ENCODE data around the gene GSN. TPM values are rescaled to one million over a fixed set of nuclear protein-coding genes. Genes with fewer than 3 reads are reported as not detected.
A peak's percentile ranks its signal among the peaks of the same experiment; 100 is the strongest.

Gene GSN
- total and polyA plus RNA-seq, 4 donors: 133 to 468 (median 233) TPM

- no peak overlapping the region for H3K4me3 ChIP-seq
Measured at GRCh38 chr9:121363622-121363961, 95.6 kb downstream of the GSN start.

GRCh38 chr9:121364077-121364476 is 96.1 kb downstream of the GSN start:
- peak overlapping the region in 1 of 2 donors; percentile 65 for H3K9ac ChIP-seq (ENCODE audit: insufficient read depth in 1 of 2, low read length in 2 of 2)
- ATAC-seq (ENCODE audit: insufficient read depth, low FRiP score): no peak
- peaks cover 3 to 82% (median 39%) of the 10 kb centered on the region in 5 donors for H3K4me1 ChIP-seq (ENCODE audit: control insufficient read depth in 5 of 5, insufficient read depth in 5 of 5, low read length in 5 of 5)
- H3K4me3 ChIP-seq: no peak overlapping the region
- H3K27ac ChIP-seq (ENCODE audit: low read depth in 1 of 2, low read length in 1 of 2): peak overlapping the region in 1 of 2 donors; percentile 74
- WGBS, 2 donors: 65 to 71% methylated on average over 5 of the region's 5 CpGs
- no peak for DNase-seq
- no peaks in the 10 kb centered on the region for H3K27me3 ChIP-seq (ENCODE audit: control insufficient read depth in 3 of 3, insufficient read depth in 3 of 3, low read length in 2 of 3)
- H3K36me3 ChIP-seq (ENCODE audit: control insufficient read depth in 4 of 4, insufficient read depth in 4 of 4, low read length in 4 of 4): peaks cover 0 to 2% (median 0%) of the 10 kb centered on the region in 4 donors
- no peaks in the 10 kb centered on the region for H3K9me3 ChIP-seq (ENCODE audit: control insufficient read depth in 4 of 4, insufficient read depth in 3 of 4, low read length in 3 of 4)
- TF ChIP-seq CTCF (IDR thresholded peaks at IDR 0.05; ENCODE audit: control extremely low read depth, extremely low read depth): no peak

More at GRCh38 chr9:121363622-121363961, 95.6 kb downstream of the GSN start:
- peak overlapping the region in 1 of 2 donors; percentile 89 for H3K27ac ChIP-seq (ENCODE audit: low read depth in 1 of 2, low read length in 1 of 2)
- H3K27me3 ChIP-seq (ENCODE audit: control insufficient read depth in 3 of 3, insufficient read depth in 3 of 3, low read length in 2 of 3): no peaks in the 10 kb centered on the region
- no peak for TF ChIP-seq CTCF (IDR thresholded peaks at IDR 0.05; ENCODE audit: control extremely low read depth, extremely low read depth)
- DNase-seq (no peak), ATAC-seq (ENCODE audit: insufficient read depth, low FRiP score) (no peak)
- peaks cover 3 to 77% (median 43%) of the 10 kb centered on the region in 5 donors for H3K4me1 ChIP-seq (ENCODE audit: control insufficient read depth in 5 of 5, insufficient read depth in 5 of 5, low read length in 5 of 5)
- no peak overlapping the region for H3K9ac ChIP-seq (ENCODE audit: insufficient read depth in 1 of 2, low read length in 2 of 2)
- H3K36me3 ChIP-seq (ENCODE audit: control insufficient read depth in 4 of 4, insufficient read depth in 4 of 4, low read length in 4 of 4): peaks cover 0 to 2% (median 0%) of the 10 kb centered on the region in 4 donors
- no peaks in the 10 kb centered on the region for H3K9me3 ChIP-seq (ENCODE audit: control insufficient read depth in 4 of 4, insufficient read depth in 3 of 4, low read length in 3 of 4)
- WGBS, 2 donors: 8 to 12% methylated on average over 1 of the region's 1 CpG

GRCh38 chr9:121364886-121365285 is 96.9 kb downstream of the GSN start:
- H3K36me3 ChIP-seq (ENCODE audit: control insufficient read depth in 4 of 4, insufficient read depth in 4 of 4, low read length in 4 of 4): peaks cover 0 to 2% (median 0%) of the 10 kb centered on the region in 4 donors
- H3K27me3 ChIP-seq (ENCODE audit: control insufficient read depth in 3 of 3, insufficient read depth in 3 of 3, low read length in 2 of 3): no peaks in the 10 kb centered on the region
- peaks cover 3 to 81% (median 31%) of the 10 kb centered on the region in 5 donors for H3K4me1 ChIP-seq (ENCODE audit: control insufficient read depth in 5 of 5, insufficient read depth in 5 of 5, low read length in 5 of 5)
- H3K9ac ChIP-seq (ENCODE audit: insufficient read depth in 1 of 2, low read length in 2 of 2): no peak overlapping the region
- DNase-seq (no peak), ATAC-seq (ENCODE audit: insufficient read depth, low FRiP score) (no peak)
- H3K9me3 ChIP-seq (ENCODE audit: control insufficient read depth in 4 of 4, insufficient read depth in 3 of 4, low read length in 3 of 4): no peaks in the 10 kb centered on the region
- TF ChIP-seq CTCF (IDR thresholded peaks at IDR 0.05; ENCODE audit: control extremely low read depth, extremely low read depth): no peak
- H3K27ac ChIP-seq (ENCODE audit: low read depth in 1 of 2, low read length in 1 of 2): peak overlapping the region in 1 of 2 donors; percentile 75
- no peak overlapping the region for H3K4me3 ChIP-seq

GRCh38 chr9:121365564-121365963 is 97.6 kb downstream of the GSN start:
- DNase-seq: no peak
- no peak overlapping the region for H3K27ac ChIP-seq (ENCODE audit: low read depth in 1 of 2, low read length in 1 of 2)
- peaks cover 3 to 81% (median 29%) of the 10 kb centered on the region in 5 donors for H3K4me1 ChIP-seq (ENCODE audit: control insufficient read depth in 5 of 5, insufficient read depth in 5 of 5, low read length in 5 of 5)
- no peak overlapping the region for H3K9ac ChIP-seq (ENCODE audit: insufficient read depth in 1 of 2, low read length in 2 of 2)
- ATAC-seq (ENCODE audit: insufficient read depth, low FRiP score): no peak
- no peak overlapping the region for H3K4me3 ChIP-seq
- H3K9me3 ChIP-seq (ENCODE audit: control insufficient read depth in 4 of 4, insufficient read depth in 3 of 4, low read length in 3 of 4): no peaks in the 10 kb centered on the region
- H3K36me3 ChIP-seq (ENCODE audit: control insufficient read depth in 4 of 4, insufficient read depth in 4 of 4, low read length in 4 of 4): peaks cover 0 to 2% (median 0%) of the 10 kb centered on the region in 4 donors
- TF ChIP-seq CTCF (IDR thresholded peaks at IDR 0.05; ENCODE audit: control extremely low read depth, extremely low read depth): no peak
- WGBS, 2 donors: 18 to 35% methylated on average over 2 of the region's 2 CpGs
- no peaks in the 10 kb centered on the region for H3K27me3 ChIP-seq (ENCODE audit: control insufficient read depth in 3 of 3, insufficient read depth in 3 of 3, low read length in 2 of 3)
